Stimulated activated CD8-positive, alpha-beta memory T cell treated with anti-CD3 and anti-CD28 coated beads, Interleukin-12 subunit alpha, Interleukin-12 subunit beta, amount 100 ng/mL, for 4 hours (primary cell): ENCODE results near the gene LRRC39.

Experiments
- DNase-seq: peaks from one replicate; pipeline ENCODE4 v3.0.0-alpha.2; 2020; ENCODE audit warnings: low read depth

The LRRC39 gene

DNA sequence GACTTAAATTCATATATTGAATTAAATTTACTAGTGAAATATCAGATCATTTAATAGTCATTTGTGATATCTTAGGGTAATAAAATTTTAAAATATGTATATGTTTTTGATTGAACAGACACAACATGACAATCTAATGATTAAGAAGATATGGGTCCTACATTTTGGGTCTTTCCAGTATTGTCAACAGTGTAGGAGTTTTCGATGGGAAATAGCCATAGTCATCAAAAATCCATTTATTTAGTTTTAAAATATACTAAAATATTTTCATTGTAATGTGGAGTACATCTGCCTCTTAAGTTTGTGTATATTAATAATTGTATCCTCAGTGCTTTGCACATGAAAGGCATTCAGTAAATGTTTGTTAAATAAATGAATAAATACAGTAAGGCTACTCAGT lies 31.1 kb downstream of the LRRC39 start:
- DNase-seq = no peak

DNA sequence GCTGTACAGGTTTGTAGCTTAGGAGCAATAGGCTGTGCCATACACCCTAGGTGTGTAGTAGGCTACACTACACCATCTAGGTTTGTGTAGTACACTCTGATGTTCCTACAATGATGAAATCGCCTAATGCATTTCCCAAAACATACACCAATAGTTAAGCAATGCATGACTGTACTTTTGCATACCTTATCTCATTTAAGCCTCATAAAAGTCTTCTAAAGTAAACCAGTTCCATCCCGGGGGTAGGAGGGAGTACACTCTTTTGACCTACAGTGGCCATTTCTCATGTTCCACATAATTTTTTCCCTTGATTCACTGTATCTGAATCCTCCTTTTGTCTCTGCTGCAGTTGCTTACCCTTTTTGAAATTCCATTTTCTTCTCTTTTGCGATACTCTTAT lies 32.9 kb downstream of the LRRC39 start:
- DNase-seq = no peak

DNA sequence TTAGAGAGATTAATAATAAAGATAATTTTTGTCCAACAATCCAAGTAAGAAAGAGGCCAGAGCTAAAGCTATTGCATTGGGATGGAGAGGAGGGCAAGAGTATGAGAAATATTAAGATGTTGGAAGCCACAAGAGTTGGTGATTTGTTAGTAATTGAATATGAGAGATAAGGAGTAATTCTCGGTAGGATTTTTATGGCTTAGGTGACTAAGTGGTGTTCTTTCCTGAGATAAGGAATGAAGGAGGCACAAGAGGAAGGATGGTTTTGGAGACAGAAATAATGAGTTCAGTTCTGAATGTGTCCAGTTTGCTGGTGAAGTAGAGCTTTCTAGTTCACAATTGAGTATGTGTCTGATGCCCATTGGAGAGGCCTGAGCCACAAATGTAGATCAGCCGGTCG lies 35.7 kb downstream of the LRRC39 start:
- DNase-seq = no peak

DNA sequence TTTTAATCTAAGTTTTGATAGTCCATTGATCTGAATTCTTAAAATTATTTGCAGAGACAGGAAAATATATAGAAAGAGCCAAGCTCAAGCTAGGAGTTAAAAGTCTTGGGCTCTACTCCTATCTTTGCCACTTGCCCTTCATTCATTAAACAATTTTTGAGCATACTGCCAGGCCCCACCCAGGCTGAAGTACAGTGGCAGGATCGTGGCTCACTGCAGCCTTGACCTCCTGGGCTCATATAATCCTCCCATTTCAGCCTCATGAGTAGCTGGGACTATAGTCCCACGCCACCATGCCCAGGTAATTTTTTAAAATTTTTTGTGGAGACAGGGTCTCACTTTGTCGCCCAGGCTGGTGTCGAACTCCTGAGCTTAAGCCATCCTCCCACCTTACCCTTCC lies 36.9 kb downstream of the LRRC39 start:
- DNase-seq = no peak

DNA sequence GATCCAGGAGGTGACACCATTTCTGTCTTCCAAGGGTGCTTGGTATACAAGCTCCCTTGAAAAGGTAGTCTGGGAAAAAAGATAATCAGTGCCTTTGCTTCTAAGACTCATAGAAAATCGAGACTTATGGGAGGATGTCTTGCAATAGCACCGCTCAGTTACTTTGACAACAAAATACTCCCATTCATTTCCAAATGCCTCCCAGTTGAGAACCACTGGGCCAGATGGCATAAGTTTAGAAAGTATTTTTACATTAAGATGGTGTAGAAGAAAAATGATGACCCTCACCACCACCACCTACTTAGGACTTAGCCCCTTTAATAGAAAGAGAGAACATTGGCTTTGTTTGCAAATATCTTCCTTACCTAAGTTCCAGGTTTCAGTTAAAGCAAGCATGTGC lies 40.5 kb downstream of the LRRC39 start:
- no peak for DNase-seq

DNA sequence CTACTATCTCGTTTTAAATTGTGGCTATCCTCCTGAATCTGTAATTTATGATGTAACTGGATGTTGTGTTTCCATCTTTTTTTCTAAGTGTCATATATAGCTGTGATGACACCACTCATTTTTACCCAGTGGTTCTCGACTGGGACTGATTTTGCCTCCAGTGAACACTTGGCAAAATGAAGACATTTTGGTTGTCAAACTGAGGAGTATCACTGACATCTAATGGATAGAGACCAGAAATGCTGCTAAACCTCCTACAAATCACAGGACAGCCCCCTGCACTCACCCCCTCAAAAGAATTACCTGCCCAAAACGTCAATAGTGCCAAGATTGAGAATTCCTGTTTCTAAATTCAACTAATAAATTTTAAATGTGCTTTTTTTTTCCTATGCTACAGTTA lies 43.2 kb downstream of the LRRC39 start:
- DNase-seq = no peak

DNA sequence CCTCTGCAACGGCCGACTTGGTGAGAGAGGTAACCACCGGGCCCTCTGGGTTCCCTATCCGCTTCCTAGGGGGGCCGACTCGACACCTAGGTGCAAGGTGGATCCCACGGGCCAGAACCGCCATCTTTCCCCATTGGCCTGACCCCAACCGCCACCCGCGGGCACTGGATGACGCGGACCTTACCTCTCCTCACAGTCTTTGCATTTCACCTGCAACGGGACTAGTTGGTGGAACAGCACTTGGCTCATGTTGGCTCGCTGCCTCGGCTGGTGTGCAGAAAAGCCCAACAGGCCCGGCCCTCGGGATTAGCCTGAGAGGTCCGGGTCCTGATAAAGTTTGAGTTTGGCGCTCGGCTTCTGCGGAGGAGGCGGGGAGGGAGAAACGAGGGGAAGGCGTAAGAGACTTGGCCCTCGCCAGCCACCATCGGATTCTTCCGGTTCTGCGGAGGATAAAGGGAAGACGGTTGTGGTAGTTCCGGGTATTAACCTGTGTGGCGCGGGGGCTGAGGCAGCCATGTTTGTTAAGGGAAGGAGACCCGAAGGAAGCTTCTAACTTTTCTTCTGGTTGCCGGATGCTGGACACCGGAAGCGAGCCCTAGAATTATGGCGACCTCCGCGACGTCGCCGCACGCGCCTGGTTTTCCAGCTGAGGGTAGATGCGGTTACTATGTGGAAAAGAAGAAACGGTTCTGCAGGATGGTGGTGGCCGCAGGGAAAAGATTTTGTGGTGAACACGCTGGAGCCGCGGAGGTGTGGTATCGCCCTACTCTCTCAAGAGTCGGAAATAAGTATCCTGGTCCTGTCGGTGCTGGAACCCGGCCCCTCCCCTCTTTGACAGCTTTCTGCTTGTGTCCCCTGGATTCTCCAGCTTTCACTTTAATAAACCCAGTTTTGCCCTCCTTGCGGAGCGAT lies 45.2 kb downstream of the LRRC39 start, which contains the start of the genes SASS6 and TRMT13:
Gene SASS6, minus strand, starts transcription at position 365 of the 912 bp plus-strand sequence. Its CDS starts 116 bp downstream, at position 249.
Gene TRMT13, plus strand, starts transcription at position 598 of the 912 bp plus-strand sequence. Its CDS starts 6 bp downstream, at position 604.
- peak; percentile 83 for DNase-seq

DNA sequence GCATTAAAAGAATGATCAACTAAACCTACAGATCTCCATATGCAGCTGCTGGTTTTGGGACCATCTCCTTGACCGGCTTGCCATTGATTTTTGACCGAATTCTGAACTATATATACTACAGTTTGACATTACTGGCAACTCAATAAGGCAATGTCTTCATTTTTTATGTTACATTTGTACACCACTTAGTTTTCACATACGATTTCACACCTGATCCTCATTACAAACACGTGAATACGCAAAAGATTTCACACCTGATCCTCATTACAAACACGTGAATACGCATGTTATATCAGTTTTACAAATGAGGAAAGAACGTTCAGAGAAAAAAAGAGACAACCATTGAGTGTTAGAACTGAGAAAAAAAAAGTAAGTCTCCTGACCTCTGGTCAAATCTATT lies 46.4 kb downstream of the LRRC39 start:
- no peak for DNase-seq

DNA sequence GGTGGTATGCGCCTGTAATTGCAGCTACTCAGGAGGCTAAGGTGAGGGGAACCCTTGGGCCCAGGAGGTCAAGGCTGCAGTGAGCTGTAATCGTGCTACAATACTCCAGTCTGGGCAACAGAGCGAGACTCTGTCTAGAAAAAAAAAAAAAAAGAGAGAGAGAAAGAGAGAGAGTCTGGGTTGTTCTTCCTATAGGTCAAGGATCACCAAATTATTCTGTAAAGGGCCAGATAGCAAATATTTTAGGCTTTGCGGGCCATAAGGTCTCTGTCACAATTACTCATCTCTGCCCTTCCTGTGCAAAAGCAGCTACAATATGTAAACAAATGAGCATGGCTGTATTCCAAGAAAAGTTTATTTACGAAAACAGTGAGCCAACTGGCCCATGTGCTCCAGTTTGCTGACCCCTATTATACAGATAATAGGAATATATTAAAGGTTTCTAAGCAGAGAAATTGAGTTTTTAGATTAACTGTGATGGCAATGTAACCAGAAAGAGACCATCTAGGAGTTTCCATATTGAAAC lies 47.4 kb downstream of the LRRC39 start:
- DNase-seq = no peak

DNA sequence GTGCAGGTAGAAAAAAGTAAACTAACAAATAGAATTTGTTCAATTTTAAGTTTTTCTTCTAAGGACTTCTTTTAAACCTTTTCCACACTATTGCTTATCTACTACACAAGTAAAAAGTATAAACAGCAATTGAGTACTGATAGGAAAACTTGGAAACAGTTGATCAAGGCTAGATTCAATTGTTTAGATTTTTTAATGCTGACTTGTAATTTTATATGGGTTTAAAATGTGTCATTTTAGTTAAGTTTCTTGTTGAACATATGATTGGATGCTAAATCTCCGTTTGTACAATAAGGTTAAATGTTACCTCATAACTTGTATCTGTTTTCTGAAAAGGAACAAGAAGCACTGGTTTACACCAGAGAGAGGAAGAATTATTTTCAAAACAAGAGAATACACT lies 50.8 kb downstream of the LRRC39 start:
- DNase-seq = no peak

DNA sequence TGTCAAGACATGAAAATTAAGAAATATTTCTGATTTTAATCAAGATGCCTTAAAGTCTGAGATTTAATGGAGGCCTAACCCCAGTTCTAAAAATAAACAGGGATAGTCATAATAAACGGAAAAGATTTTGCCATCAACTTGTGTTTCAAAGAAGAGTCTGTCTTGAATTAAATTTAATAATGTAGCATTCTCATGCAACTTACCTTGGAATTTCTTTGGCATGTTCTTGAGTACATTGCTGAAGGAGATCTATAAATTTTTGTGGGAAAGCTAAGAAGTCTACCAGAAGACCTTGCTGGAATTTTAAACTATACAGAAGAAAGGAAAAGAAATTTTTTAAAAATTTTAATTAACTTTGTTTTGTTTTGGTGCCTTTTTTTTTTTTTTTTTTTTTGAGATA lies 55.9 kb downstream of the LRRC39 start:
- no peak for DNase-seq

DNA sequence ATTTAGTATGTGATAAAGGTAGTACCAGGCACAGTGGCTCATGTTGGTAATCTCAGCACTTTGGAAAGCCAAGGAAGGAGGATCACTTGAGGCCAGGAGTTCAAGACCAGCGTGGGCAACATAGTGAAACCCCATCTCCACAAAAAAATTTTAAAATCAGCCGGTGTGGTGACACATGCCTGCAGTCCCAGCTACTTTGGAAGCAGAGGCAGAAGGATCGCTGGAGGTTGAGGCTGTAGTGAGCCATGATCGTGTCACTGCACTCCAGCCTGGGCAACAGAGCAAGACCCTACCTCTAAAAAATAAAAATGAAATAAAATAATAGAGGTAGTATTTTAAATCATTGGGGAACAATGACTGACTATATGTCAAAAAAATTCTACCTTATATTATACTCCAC lies 62.5 kb downstream of the LRRC39 start:
- DNase-seq = no peak

DNA sequence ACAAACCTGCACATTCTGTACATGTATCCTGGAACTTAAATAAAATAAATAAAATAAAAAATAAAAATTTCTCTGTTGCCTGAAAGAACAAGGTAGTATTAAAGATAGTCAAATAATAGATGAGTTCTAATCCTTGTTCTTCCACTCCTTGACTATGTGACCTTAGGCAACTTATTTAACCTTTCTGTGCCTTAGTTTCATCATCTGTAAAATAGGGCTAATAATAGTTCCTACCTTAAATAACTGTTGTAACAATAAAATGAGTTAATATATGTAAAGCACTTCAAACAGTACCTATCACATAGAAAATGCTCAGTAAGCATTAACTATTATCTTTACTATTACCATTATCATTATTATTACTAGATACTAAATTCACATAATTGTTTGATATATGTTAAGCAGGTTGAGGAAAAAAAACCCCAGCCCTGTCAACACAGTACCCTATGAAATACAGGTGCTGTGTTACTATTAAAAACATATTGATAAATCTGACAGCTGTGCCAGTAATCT lies 68.4 kb downstream of the LRRC39 start:
- DNase-seq = no peak

DNA sequence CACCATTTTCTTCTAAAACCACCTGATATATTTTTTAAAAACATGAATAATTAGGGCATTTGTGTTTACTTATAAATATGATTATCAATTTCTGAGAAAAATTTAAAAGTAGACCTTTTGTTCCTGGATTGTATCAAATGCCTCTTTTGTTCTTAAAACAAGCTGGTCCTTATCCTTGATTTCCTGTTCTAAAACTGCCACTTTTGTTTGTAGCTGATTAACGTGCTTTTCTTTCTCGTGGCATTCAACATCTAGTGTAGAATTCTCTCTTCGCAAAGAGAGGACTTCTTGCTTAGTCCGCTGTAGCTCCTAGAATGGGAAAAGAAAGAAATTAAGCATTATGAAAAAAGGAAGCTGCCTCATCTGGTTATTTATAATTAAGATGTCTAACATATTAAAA lies 70.4 kb downstream of the LRRC39 start:
- no peak for DNase-seq

DNA sequence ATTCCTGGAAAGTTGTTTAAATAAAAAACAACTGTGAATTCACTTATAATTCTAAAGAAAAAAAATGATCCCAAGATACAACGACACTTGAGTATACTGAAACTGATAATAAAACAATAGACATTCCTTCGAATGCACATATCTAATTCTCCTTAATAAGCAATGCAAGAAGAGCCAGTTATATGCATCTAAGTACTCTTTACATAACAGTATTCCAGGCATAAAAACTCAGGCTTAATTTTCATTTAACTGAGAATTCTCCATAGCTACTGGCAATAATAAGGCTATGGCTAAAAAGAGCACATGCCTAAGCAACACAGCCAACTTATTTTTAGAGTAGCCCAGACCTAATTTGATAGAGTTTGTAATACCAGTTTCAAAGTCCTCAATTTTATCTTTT lies 76.5 kb downstream of the LRRC39 start:
- no peak for DNase-seq

DNA sequence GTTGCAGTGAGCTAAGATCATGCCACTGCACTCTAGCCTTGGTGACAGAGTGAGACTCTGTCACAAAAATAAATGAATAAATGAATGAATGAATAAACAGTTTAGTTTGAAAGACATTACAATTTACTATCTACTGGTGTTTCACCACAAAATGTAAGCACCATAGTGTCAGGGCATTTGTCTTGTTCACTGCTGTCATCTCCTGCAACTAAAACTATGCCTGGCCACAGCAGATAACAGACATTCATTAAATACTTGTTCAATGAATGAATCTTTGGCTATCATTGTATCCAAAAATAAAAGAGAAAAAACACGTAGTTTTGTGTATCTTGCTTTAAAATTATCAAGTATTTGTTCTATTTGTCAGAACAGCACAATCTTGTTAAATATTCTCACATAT lies 77.9 kb downstream of the LRRC39 start:
- DNase-seq = no peak
